MCF 10A (cell line): ENCODE results near the gene SEPTIN8. TPM values are rescaled to one million over a fixed set of nuclear protein-coding genes. Genes with fewer than 3 reads are reported as not detected.

Source experiments
- BruUV-seq: library from RNA; stranded (reverse); fragments of 400-500 nt; replicated peaks from 2 replicates; lab custom pipeline; 2021; lab: Mats Ljungman, UMichigan
- CTCF ChIA-PET: fragments of 300-600 bp; sonication (Branson Sonifier 250); formaldehyde crosslinking; extraction: SDS; loops from one replicate; lab custom pipeline; 2021; ENCODE audit warnings: antibody characterized with exemption, inconsistent platforms; lab: Yijun Ruan, JAX
- POLR2A ChIA-PET: fragments of 300-600, 350-650 bp; sonication (Branson Sonifier 250); formaldehyde crosslinking; extraction: SDS; loops from one replicate; lab custom pipeline; 2020; ENCODE audit warnings: antibody characterized with exemption, inconsistent platforms; lab: Yijun Ruan, JAX
- DNase-seq: peaks from one replicate; pipeline ENCODE4 v3.0.0-alpha.2; 2018; ENCODE audit not compliant: unreplicated experiment
- H3K27ac Mint-ChIP-seq: one replicate; pipeline ENCODE4 v1.8.0; 2022; ENCODE audit warnings: mild to moderate bottlenecking, low read depth, mixed read lengths; ENCODE audit not compliant: unreplicated experiment
- H3K27me3 Mint-ChIP-seq: one replicate; pipeline ENCODE4 v1.8.0; 2022; ENCODE audit warnings: mixed read lengths; ENCODE audit not compliant: insufficient read depth, unreplicated experiment
- H3K36me3 Mint-ChIP-seq: one replicate; pipeline ENCODE4 v1.8.0; 2022; ENCODE audit warnings: mild to moderate bottlenecking, moderate library complexity, mixed read lengths; ENCODE audit not compliant: insufficient read depth, unreplicated experiment
- H3K4me1 Mint-ChIP-seq: one replicate; pipeline ENCODE4 v1.8.0; 2022; ENCODE audit warnings: mixed read lengths; ENCODE audit not compliant: insufficient read depth, unreplicated experiment
- H3K4me3 Mint-ChIP-seq: one replicate; pipeline ENCODE4 v1.8.0; 2022; ENCODE audit warnings: mild to moderate bottlenecking, moderate library complexity, mixed read lengths; ENCODE audit not compliant: unreplicated experiment
- H3K9me3 Mint-ChIP-seq: one replicate; pipeline ENCODE4 v1.8.0; 2022; ENCODE audit warnings: mixed read lengths; ENCODE audit not compliant: unreplicated experiment
- CTCF ChIP-seq: fragments of 200-600 bp; IDR thresholded peaks from one replicate; pipeline ENCODE4 v1.8.0; 2022; ENCODE audit warnings: antibody characterized with exemption, mild to moderate bottlenecking; ENCODE audit not compliant: unreplicated experiment
- intact Hi-C: fragments of 100-400 bp; cut with micrococcal nuclease; formaldehyde crosslinking; loops from 2 replicates; pipeline ENCODE4 v1.14.1; 2022
- total RNA-seq: library from RNA; stranded (reverse); gene quantifications from 2 replicates; pipeline ENCODE4 v1.2.3, GENCODE V29; 2022

The SEPTIN8 gene
- total RNA-seq, 1 experiment from 2014 or later: 34.8 TPM

GRCh38 chr5:132788508-132788907 lies 11.5 kb upstream of the SEPTIN8 start:
- Mint-ChIP-seq H3K4me3 (no peak overlapping the region), H3K36me3 (no peaks in the 10 kb centered on the region), H3K9me3 (no peaks in the 10 kb centered on the region), H3K4me1 (no peaks in the 10 kb centered on the region), H3K27ac (no peak overlapping the region), H3K27me3 (no peaks in the 10 kb centered on the region)
- intact Hi-C loops: no loop called here
- no peak for TF ChIP-seq CTCF
- BruUV-seq: no TSS peak
- ChIA-PET POLR2A (no interaction called here), CTCF (no interaction called here)
- no peak for DNase-seq

- POLR2A ChIA-PET: interaction anchor here (0.8 to 1.4 kb wide), 2 partner anchors 11 to 14 kb away, joined by 3 to 6 read pairs; no protein-coding TSS in a partner anchor
Measured at GRCh38 chr5:132787076-132787475, 10.0 kb upstream of the SEPTIN8 start.

GRCh38 chr5:132785864-132786263 lies 8.8 kb upstream of the SEPTIN8 start:
- Mint-ChIP-seq H3K9me3 (no peaks in the 10 kb centered on the region), H3K36me3 (no peaks in the 10 kb centered on the region), H3K27ac (no peak overlapping the region), H3K4me1 (peaks cover 7% of the 10 kb centered on the region), H3K4me3 (no peak overlapping the region), H3K27me3 (no peaks in the 10 kb centered on the region)
- CTCF ChIA-PET: interaction anchor here (0.5 to 2.3 kb wide), 4 partner anchors 10 to 44 kb away, joined by 3 to 12 read pairs (median 4); no protein-coding TSS in a partner anchor
- no peak for TF ChIP-seq CTCF
- POLR2A ChIA-PET: interaction anchor here (1.4 kb wide), 1 partner anchor 10 kb away, joined by 4 read pairs; no protein-coding TSS in a partner anchor
- intact Hi-C loops: no loop called here
- DNase-seq: no peak
- no TSS peak for BruUV-seq

More at GRCh38 chr5:132787076-132787475, 10.0 kb upstream of the SEPTIN8 start:
- H3K4me1 Mint-ChIP-seq: peaks cover 3% of the 10 kb centered on the region
- no TSS peak for BruUV-seq
- H3K9me3 Mint-ChIP-seq: no peaks in the 10 kb centered on the region
- CTCF ChIA-PET: interaction anchor here (0.6 to 1.5 kb wide), 2 partner anchors 16 to 30 kb away, joined by 3 to 4 read pairs; no protein-coding TSS in a partner anchor
- TF ChIP-seq CTCF: no peak
- no peaks in the 10 kb centered on the region for H3K36me3 Mint-ChIP-seq
- no peak overlapping the region for H3K27ac Mint-ChIP-seq
- DNase-seq: no peak
- intact Hi-C loops: no loop called here
- no peak overlapping the region for H3K4me3 Mint-ChIP-seq
- no peaks in the 10 kb centered on the region for H3K27me3 Mint-ChIP-seq

- no peaks in the 10 kb centered on the region for H3K36me3 Mint-ChIP-seq
- no peak overlapping the region for H3K4me3 Mint-ChIP-seq
- ChIA-PET CTCF (interaction anchor here (1.6 to 2.3 kb wide), 2 partner anchors 12 to 35 kb away, joined by 7 to 12 read pairs; no protein-coding TSS in a partner anchor), POLR2A (interaction anchor here (0.6 to 1.4 kb wide), 3 partner anchors 9 to 258 kb away, joined by 3 to 4 read pairs (median 4); no protein-coding TSS in a partner anchor)
- no peaks in the 10 kb centered on the region for H3K9me3 Mint-ChIP-seq
- no peak overlapping the region for H3K27ac Mint-ChIP-seq
- no peaks in the 10 kb centered on the region for H3K27me3 Mint-ChIP-seq
- H3K4me1 Mint-ChIP-seq: peaks cover 7% of the 10 kb centered on the region
- TF ChIP-seq CTCF: no peak
- DNase-seq: no peak
- intact Hi-C loops: no loop called here
- BruUV-seq: no TSS peak
Measured at GRCh38 chr5:132785365-132785764, 8.3 kb upstream of the SEPTIN8 start.
